ENCODE data around the gene AIRE.

AIRE gene

DNA sequence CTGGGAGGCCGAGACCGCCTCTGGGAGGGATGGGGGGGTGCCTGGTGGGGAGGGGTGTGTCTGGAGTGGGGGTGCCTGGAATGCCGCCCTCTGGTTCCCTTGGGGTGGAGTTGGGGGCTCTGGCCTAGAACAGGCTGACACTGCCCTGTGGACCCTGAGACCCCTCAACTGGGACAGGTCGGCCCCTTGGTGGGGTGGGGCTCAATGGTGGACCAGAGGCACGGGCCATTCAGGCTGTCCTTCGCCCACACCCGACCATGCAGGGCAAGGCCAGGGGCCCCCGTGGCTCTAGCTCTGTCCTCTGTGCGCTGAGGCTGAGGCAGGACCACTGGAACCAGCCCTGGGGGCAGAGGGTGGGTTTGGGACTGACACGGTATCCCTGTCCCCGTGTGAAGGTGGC lies 28.9 kb downstream of the AIRE start:
- TF ChIP-seq RAD21 (IDR thresholded peaks at IDR 0.05; ENCODE audit: low read depth) (no peak), TCF12 (IDR thresholded peaks at IDR 0.05; ENCODE audit: low read depth) (no peak), NFIC (IDR thresholded peaks at IDR 0.05) (no peak), YY1 (IDR thresholded peaks at IDR 0.05; ENCODE audit: low read depth) (no peak), TEAD4 (IDR thresholded peaks at IDR 0.05) (no peak), TAF1 (IDR thresholded peaks at IDR 0.05; ENCODE audit: low read depth) (no peak), CEBPB (IDR thresholded peaks at IDR 0.05) (no peak), REST (IDR thresholded peaks at IDR 0.05; ENCODE audit: low read depth) (no peak), EGR1 (IDR thresholded peaks at IDR 0.05) (no peak)
- TF ChIP-seq, protein P1, sequence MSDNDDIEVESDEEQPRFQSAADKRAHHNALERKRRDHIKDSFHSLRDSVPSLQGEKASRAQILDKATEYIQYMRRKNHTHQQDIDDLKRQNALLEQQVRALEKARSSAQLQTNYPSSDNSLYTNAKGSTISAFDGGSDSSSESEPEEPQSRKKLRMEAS (IDR thresholded peaks at IDR 0.05) = no peak

GRCh38 chr21:44315691-44316203 lies 30.1 kb downstream of the AIRE start:
- TF ChIP-seq TAF1 (IDR thresholded peaks at IDR 0.05; ENCODE audit: low read depth) = no peak
- no peak for TF ChIP-seq TCF12 (IDR thresholded peaks at IDR 0.05; ENCODE audit: low read depth)
- TF ChIP-seq CREB1 (IDR thresholded peaks at IDR 0.05; ENCODE audit: low read depth) = no peak
- TF ChIP-seq EGR1 (IDR thresholded peaks at IDR 0.05) = no peak
- no peak for TF ChIP-seq REST (IDR thresholded peaks at IDR 0.05; ENCODE audit: low read depth)
- no peak for TF ChIP-seq TEAD4 (IDR thresholded peaks at IDR 0.05)
- no peak for TF ChIP-seq ZBTB7A (IDR thresholded peaks at IDR 0.05; ENCODE audit: low read depth)
- TF ChIP-seq NFIC (IDR thresholded peaks at IDR 0.05) = no peak
- no peak for TF ChIP-seq EP300 (IDR thresholded peaks at IDR 0.05; ENCODE audit: borderline replicate concordance)
- TF ChIP-seq, protein P1 (IDR thresholded peaks at IDR 0.05) = no peak
- no peak for TF ChIP-seq CEBPB (IDR thresholded peaks at IDR 0.05)
- TF ChIP-seq, protein P2, sequence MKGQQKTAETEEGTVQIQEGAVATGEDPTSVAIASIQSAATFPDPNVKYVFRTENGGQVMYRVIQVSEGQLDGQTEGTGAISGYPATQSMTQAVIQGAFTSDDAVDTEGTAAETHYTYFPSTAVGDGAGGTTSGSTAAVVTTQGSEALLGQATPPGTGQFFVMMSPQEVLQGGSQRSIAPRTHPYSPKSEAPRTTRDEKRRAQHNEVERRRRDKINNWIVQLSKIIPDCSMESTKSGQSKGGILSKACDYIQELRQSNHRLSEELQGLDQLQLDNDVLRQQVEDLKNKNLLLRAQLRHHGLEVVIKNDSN (IDR thresholded peaks at IDR 0.05) = no peak
- TF ChIP-seq FOXM1 (IDR thresholded peaks at IDR 0.05; ENCODE audit: borderline replicate concordance, low read depth) = no peak

GRCh38 chr21:44316277-44316900 lies 30.7 kb downstream of the AIRE start:
- TF ChIP-seq ZBTB7A (IDR thresholded peaks at IDR 0.05; ENCODE audit: low read depth) = no peak
- TF ChIP-seq REST (IDR thresholded peaks at IDR 0.05; ENCODE audit: low read depth) = no peak
- TF ChIP-seq CEBPB (IDR thresholded peaks at IDR 0.05) = no peak
- no peak for TF ChIP-seq FOXM1 (IDR thresholded peaks at IDR 0.05; ENCODE audit: borderline replicate concordance, low read depth)
- no peak for TF ChIP-seq RAD21 (IDR thresholded peaks at IDR 0.05; ENCODE audit: low read depth)
- TF ChIP-seq CREB1 (IDR thresholded peaks at IDR 0.05; ENCODE audit: low read depth) = no peak
- no peak for TF ChIP-seq EGR1 (IDR thresholded peaks at IDR 0.05)
- TF ChIP-seq, protein P1 (IDR thresholded peaks at IDR 0.05) = no peak
- no peak for TF ChIP-seq EP300 (IDR thresholded peaks at IDR 0.05; ENCODE audit: borderline replicate concordance)
- no peak for TF ChIP-seq TEAD4 (IDR thresholded peaks at IDR 0.05)
- TF ChIP-seq YY1 (IDR thresholded peaks at IDR 0.05; ENCODE audit: low read depth) = no peak
- no peak for TF ChIP-seq TAF1 (IDR thresholded peaks at IDR 0.05; ENCODE audit: low read depth)
- no peak for TF ChIP-seq TCF12 (IDR thresholded peaks at IDR 0.05; ENCODE audit: low read depth)
- TF ChIP-seq, protein P2 (IDR thresholded peaks at IDR 0.05) = no peak
- TF ChIP-seq NFIC (IDR thresholded peaks at IDR 0.05) = no peak

DNA sequence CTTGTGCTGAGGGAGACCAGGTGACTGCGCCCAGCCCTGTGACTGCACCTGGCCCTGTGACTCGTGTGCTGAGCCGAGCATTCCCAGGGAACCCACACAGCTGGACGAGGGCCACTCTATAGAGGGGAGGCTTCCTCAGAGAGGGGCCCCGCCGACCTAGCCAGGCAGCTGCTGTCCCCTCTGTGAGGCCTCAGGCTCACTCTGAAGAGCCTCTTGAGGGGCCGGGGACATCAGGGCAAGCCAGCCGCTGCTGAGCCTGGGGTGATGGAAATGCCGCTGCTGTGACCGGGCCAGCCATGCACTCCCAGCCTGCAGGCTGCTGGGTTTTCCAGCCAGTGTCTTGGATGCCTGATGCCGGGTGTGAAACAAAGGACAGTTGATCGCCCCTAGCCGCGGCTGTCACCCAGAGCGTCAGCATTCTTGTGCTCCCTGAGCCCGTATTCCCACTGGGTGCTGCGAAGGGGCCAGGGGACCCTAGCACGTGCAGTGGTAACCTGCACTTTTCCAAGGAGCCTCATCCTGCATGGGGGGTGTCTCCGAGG lies 31.6 kb downstream of the AIRE start:
- TF ChIP-seq, protein P2 (IDR thresholded peaks at IDR 0.05) = no peak
- no peak for TF ChIP-seq TAF1 (IDR thresholded peaks at IDR 0.05; ENCODE audit: low read depth)
- no peak for TF ChIP-seq YY1 (IDR thresholded peaks at IDR 0.05; ENCODE audit: low read depth)
- TF ChIP-seq EGR1 (IDR thresholded peaks at IDR 0.05) = no peak
- no peak for TF ChIP-seq ZBTB7A (IDR thresholded peaks at IDR 0.05; ENCODE audit: low read depth)
